CD4-positive, alpha-beta T cell treated with Interleukin-21 for 1 hour (primary cell): ENCODE measurements around the gene HPCAL4.

Source experiments
- DNase-seq: peaks from one replicate; pipeline ENCODE4 v3.0.0-alpha.2; 2020

Gene HPCAL4

DNA sequence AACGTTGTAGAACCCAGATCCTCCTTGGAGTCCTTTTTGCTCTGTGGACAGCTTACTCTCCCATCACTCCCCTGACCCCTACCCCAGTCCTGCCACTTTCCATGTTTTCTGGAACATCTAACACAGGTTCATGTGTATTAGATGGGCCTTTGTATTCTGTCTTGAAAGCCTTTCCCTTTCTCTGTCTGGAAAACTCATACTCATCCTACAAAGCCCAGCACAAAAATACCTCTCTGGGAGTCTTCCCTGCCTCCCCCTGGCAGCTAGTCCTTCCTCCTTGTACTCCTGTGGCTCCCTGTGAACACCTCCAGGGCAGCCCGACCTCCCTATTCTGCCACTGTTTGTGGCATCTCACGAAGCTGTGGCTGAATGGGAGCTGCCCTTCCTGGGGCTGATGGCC is 44.0 kb downstream of the HPCAL4 start:
- DNase-seq, result no peak

DNA sequence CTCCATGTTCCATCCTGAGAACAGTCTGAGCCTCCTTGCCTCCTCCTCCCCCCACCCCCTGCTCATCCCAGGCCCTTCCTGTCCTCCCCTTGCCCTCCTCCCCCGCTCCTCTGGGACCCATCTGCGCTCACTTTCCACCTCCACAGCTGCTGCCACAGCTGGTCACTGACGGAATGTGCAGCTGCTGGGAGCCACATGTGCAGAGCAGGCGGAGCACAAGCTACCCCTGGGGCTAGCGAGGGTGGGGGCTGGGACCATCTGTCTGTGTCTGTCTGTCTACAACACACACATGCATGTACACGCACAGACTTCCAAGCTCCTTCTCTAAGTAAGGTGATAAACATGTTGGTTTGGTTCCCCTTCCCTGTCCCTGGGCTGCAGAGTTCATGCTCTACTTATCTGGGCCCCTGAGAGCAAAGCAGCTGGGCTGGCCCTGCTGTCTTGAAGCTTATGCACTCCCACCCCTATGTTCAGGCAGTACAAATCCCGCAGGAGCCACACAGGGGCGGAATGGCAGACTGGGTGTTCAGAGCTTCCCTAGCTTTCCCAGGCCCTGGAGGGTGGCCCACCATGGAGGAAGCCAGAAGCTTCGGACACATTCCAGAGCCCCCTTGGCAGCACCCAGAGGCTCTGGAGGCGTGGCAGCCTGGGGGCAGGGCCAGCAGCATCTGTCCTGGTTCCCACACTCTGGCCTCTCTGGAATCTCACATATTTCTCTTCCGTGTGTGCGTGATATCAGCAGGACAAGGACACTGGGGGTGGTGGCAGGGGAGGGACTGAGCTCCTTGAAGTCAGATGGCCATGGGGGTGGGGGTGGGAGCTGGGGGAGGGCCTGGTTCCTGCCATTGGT is 44.8 kb downstream of the HPCAL4 start:
- DNase-seq, result no peak

DNA sequence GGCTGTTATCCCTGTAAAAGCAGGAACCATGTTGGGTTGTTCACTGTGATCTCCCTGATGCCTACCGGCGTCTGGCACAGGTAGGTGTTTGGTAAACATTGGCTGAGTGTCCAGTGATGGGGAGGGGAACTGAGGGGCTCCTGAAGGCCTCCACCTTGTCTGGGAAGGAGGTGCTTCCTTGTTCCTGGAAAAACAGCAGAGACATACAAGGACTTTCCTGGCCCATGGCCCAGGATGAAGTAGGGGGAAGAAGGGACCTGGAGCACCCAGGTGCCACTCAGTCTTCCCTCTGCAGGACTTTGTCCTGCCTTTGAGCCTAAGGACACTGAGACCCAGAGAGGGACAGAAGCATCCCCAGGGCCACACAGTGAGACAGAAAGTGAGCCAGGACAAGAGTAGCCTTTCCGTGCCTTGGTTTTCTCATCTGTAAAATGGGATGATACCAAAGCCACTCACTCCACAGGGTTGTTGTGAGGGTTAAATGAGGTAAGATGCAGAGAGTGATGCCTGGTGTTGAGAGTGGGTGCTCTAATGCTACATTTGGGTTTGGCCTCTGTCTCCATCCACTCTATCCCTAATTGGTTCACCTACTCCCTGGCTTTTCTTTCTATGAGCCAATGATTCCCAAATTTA is 45.7 kb downstream of the HPCAL4 start:
- DNase-seq, result no peak

DNA sequence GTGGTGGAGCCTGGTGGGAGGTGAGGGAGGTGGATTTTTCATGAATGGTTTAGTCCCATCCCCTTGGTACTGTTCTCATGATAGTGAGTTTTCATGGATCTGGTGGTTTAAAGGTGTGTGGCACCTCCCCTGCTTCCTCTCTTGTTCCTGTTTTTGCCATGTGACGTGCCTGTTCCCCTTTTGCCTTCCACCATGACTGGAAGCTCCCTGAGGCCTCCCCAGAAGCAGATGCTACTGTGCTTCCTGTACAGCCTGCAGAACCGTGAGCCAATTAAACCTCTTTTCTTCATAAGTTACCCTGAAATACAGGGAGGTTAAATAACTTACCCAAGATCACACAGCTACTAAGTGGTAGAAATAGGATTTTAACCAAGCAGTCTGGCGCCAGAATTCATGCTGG is 47.5 kb downstream of the HPCAL4 start:
- DNase-seq, result no peak

DNA sequence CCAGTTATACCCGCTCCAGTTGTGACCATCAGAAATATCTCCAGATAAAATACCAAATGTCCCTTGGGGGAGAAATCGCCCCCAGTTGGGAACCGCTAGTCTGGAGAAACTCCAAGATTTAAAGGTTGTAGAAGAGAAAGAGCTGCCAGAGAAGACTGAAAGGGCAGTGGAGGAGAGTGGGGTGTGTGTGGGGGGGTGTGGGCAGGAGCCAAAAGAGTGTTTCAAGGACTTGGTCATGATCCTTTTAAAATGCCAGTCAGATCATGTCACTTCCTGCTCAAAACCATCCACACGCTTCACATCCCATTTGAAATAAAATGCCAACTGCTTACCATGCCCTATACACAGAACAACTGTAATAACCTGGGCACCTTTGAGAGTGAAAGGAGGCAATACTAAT is 48.4 kb downstream of the HPCAL4 start:
- DNase-seq, result no peak

DNA sequence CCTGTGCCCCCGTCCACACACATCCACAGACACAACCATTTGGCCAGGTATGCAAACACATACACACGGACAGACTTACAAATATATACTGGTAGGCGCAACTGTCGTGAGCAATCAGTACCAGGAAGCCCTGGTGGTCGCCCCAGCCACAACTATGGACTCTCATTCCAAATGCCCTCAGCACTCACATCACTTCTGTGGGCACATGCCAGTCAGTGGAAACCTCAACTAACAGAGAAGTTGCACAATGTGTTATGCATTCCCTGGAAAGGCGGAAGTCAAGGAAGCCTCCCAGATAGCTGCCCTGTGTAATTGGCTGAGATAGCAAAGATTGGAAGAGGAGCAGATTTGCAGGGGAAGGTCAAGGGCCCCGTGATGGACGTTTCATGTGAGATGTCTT is 50.4 kb downstream of the HPCAL4 start:
- no peak for DNase-seq

DNA sequence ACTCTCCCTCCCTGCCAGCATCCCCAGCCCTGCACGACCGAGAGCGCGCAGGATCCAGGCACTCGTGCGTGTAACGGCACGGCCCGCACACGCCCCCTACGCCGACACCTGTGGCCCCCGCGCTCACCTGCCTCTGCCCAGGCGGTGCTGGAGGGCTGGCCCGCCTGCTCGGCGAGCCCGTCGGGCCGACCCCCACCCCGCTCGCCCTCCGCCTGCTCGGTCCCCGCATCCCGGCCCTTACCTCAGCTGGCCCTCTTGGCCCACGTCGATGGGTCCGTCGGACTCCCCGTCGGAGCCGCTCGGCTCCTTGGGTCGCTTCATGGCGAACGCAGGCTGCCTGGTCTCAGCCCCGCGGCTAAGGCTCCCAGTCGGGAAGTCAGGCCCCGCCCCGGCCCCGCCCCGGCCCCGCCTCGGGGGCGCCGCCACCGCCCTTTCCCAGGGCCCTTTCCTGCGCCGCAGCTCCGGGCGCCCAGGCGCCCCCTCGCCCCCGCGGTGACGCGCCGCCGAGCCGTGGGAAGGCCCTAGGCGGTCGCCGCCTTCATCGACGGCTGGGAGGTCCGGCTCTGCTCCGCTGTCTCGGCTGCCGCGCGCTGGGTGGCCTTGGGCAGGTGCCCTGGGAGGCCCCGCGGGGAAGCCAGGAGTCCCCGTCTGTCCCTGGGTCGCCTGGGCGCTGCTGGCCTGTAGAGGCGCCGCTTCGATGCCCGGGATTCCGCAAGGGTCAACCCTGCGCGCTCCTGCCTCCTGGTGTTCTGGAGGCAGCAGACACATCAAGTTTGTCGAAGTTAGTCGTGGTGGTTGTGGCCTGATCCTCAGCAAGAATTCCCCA is 51.7 kb downstream of the HPCAL4 start, which contains the start of gene HEYL:
Gene HEYL, minus strand, starts transcription at position 339 of the 826 bp plus-strand sequence. Its CDS starts 18 bp downstream, at position 321.
- DNase-seq, result peak; percentile 62

DNA sequence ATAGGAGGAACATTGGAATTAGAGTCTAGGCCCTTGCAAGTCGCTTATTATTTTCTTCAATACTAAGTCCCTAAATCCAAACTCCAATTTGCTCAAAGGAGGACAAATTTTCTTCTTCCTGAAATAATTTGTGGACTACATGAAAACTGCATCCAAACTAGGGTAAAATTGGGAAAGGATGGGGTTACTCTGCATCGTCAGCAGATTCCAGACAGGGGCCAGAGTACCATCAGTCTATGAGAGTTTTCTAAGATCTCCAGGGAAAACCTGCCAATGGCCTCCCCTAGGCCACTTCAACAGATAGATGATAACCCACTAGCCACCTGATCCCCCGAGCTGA is 52.3 kb downstream of the HPCAL4 start:
- no peak for DNase-seq

DNA sequence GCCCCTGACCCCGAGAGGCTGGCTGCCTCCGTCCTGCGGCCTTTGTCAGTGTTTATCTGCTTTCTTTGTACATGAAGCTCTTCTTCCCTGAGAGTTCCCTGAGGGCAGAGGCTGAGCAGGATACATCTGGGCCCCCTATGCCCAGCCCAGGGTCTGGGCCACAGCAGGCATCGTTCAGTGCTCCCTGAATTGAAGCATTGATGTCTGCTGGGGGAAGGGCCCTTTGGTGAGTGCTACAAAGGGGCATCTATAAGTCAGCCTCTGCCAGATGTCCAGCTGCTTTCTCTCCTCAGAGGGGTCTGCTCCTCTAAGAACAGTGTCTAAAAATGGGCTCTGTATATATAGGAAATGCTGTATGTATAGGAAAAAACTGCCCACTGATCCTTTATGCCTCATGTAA is 53.9 kb downstream of the HPCAL4 start:
- DNase-seq, result no peak

DNA sequence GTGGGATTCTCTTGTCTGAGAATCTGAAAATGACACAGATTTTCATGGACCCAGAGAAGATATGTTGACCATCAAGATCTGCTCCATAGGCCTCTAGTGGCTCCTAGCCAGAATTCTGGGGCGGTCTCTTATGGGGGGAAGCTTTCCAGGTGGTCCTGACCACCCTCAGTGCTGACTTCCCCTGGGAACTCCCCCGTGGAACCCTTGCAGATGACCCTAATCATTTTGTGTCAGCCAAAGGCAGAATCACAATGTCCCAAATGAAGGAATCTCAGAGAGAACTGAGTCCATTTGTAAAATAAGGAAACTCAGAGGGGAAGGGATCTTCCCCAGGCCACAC is 55.4 kb downstream of the HPCAL4 start:
- no peak for DNase-seq

DNA sequence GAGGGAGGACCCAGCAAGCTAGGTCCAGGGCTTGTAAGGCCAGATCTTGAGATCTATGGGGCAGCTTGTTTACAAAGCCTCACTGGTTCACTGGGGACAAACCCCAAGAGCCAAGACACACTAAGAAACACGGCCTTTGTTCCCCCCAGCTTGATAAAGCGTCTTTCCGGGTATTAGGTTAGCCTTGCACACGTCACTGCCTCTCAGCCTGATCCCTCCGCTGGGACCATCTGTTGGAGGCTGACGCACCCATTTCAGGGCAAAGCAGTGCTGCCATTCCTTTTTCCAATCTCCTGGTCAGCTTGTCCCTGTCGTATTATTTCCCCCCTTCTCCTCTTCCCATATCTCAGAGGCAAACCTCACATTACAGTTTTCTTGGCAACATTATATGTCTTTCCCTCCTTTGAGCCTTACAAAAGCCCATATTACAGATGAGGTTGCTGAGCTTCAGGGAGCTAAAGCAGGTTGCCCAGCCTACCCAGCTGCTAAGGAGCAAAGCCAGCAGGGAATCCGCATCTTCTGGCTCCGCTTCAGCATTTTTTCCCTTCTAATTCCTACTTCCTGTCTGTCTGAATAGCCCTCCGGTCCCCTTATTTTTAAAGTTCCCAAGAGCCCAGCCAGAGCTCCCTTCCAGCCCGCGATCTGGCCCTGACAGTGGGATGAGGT is 55.9 kb downstream of the HPCAL4 start:
- no peak for DNase-seq

DNA sequence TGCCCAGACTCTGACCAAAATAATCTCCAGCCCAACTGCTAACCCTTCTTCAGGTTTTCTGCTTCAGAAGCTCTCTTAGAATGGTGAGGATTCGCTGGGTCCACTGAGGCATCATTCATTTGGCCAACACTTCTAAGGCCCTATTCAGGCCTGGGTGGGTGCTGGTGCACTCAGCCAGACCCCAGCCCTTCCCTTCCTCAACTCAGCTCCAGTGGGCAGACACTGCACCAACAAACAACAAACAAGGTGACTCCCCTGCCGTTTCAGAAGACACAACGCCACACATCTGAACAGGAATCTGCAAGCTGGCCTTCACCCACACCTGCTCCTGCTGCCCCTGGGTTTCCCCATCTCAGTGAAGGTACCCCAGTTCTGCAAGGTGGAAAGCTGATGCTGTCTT is 57.8 kb downstream of the HPCAL4 start:
- no peak for DNase-seq

DNA sequence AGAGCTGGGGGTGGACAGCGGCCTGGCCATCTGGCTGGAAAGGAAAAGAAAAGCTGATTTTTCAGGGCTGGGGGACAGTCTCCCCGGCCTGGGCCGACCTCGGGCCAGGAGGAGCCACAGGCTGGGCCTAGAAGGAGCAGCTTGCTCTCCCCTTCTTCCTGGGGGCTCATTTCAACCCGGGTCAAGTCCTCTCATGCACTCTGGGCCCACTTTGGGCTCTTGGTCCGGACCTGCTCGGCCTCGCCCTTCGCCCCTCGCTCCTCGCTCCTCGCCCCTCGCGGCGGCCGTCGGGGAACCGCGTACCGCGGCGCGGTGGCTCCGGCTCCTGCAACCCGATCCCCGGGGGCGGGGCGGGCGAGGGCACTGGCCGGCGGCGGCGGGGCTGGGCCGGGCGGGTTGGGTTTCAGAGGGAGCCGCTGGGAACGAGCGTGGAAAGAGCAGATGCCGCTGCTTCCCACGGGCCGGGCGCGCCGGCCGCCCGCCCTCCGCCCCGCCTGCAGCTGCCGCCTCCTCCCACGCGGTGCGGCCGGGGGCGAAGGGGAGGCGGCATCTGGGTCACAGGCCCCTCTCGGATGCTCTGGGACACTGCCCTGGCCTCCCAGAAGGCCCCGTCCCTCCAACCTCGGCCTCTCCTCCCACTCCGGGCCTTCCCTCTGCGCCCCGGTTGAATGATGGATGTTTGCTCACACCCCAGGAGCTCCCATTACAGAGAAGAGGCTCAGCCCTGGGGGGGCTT is 58.4 kb downstream of the HPCAL4 start:
- DNase-seq, result no peak

DNA sequence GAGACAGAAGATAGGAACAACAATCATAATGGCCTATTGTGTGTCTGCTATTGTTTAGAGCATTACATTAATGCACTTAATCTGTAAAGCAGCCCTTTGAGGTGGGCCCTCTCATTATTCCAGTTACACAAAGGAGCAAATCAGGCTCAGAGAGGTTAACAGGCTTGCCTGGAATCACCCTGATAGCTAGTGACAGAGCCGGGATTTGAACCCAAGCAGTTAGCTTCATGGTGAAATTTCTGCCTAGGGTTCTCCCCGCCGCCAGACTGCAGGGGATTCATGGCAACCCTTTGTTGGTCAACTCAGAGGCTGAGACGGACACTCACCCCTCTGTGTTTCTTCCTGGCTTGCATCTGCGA is 58.9 kb downstream of the HPCAL4 start:
- no peak for DNase-seq

DNA sequence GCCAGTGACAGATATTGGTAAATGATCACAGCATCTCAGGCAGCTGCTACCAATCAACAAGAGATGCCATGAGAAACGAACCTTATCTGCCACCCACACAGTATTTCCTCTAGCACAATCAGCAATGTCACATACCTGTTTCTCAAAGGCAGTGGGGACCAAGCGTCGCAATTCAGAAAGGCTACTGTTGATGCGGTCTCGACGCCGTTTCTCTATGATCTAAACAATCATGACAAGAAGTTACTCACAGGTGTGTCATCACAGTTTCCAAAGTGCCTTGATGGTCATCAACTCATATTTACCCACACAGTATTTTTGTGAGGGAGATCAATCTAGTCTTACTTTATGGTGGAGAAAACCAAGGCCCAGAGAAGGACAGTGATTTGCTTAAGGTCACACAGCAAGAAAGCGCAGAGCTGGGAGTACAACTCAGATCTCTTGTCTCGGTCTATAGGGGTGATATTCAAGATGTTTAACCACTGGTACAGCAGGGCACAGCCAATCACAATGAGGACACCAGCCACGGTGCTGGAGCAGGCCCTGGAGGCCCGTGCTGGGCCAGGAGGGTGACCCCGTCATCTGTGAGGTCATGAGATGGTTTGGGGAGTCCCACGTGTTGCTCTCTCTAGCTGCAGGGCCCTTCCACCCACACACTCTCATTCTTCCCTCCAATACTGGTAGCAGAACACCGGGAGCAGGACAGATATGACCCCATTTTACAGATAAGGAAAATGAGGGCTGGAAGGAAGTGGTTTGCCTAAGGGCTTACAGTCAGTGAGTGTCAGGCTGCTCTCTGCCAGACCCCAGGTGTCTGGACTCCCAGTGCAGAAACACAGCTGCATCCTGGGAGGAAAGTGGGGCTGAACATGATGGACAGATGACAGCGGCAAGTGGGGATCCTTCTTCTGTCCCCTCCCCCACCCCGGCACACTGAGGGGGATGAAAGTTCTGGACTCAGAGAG is 59.6 kb downstream of the HPCAL4 start:
- DNase-seq, result no peak

DNA sequence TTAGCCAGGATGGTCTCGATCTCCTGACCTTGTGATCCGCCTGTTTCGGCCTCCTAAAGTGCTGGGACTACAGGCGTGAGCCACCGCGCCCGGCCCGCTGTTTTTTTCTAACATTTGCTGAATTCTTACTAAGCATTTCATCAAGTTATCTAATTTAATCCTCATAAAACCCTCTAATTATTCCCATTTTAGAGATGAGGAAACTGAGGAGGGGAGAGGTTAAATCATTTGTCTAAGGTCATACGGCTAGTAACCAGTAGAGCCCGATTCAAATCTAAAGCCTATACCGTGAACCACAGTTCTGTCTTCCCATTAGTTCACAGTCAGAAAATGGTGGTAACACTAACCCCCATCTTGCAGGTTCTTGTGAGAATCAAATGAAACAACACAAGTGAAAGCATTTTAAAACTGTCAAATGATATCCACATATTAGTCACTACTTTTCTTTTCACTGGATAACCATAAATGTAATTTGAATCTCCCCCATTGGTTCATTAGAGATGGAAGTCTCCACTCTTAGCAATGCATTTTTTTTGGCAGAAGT is 62.4 kb downstream of the HPCAL4 start:
- no peak for DNase-seq
